B cell (primary cell): Measurements from ENCODE around the gene FBN1.

Experiments used
- CTCF ChIP-seq: fragments of 200-600 bp; IDR thresholded peaks from one replicate; pipeline ENCODE4 v1.8.0; 2022; ENCODE audit warnings: antibody characterized with exemption, mild to moderate bottlenecking
- EZH2 ChIP-seq: IDR thresholded peaks from 2 replicates; pipeline ENCODE4 v1.6.1; 2012; ENCODE audit warnings: borderline replicate concordance, low read depth, mild to moderate bottlenecking, moderate library complexity, low read length; ENCODE audit not compliant: insufficient read depth, poor library complexity, severe bottlenecking

GRCh38 chr15:48396020-48396419 is 249.5 kb downstream of the FBN1 start:
- TF ChIP-seq EZH2: no peak
- no peak for TF ChIP-seq CTCF
